Mesenchymal stem cell (in vitro differentiated cells and primary cell): ENCODE data around the gene TMEM214.
A peak's percentile ranks its signal among the peaks of the same experiment; 100 is the strongest.

Source experiments
- DNase-seq: peaks from one replicate; pipeline ENCODE4 v3.0.0-alpha.2; 2013
- H2AFZ ChIP-seq: one replicate; pipeline ENCODE4 v1.6.1; 2013; ENCODE audit warnings: low read depth, mild to moderate bottlenecking, control low read depth, inconsistent platforms, low read length, moderate library complexity
- H2AK5ac ChIP-seq: 2 replicates; pipeline ENCODE4 v1.6.1; 2013; ENCODE audit warnings: low read length, moderate library complexity, mild to moderate bottlenecking, inconsistent platforms; ENCODE audit not compliant: severe bottlenecking
- H2BK120ac ChIP-seq: one replicate; pipeline ENCODE4 v1.6.1; 2013; ENCODE audit warnings: low read depth, mild to moderate bottlenecking, inconsistent platforms, low read length, moderate library complexity
- H2BK12ac ChIP-seq, 2 experiments: one replicate each; pipeline ENCODE4 v1.6.1; 2013; ENCODE audit warnings: inconsistent platforms in 2 of 2, low read length in 2 of 2, mild to moderate bottlenecking in 2 of 2, moderate library complexity in 2 of 2, control low read depth in 1 of 2
- H2BK15ac ChIP-seq: one replicate; pipeline ENCODE4 v1.6.1; 2013; ENCODE audit warnings: mild to moderate bottlenecking, low read depth, inconsistent platforms; ENCODE audit not compliant: poor library complexity, severe bottlenecking
- H2BK5ac ChIP-seq: 2 replicates; pipeline ENCODE4 v1.6.1; 2013; ENCODE audit warnings: low read depth, mild to moderate bottlenecking, low read length, control low read depth, inconsistent platforms; ENCODE audit not compliant: poor library complexity, severe bottlenecking
- H3K14ac ChIP-seq, 2 experiments: one replicate each; pipeline ENCODE4 v1.6.1; 2013; ENCODE audit warnings: inconsistent platforms in 2 of 2, low read length in 2 of 2, control low read depth in 1 of 2, mild to moderate bottlenecking in 1 of 2, moderate library complexity in 1 of 2
- H3K18ac ChIP-seq, 2 experiments: one replicate each; pipeline ENCODE4 v1.6.1; 2013; ENCODE audit warnings: inconsistent platforms in 2 of 2, low read length in 2 of 2, control low read depth in 1 of 2, low read depth in 1 of 2, mild to moderate bottlenecking in 1 of 2
- H3K23ac ChIP-seq, 2 experiments: one replicate each; pipeline ENCODE4 v1.6.1; 2013; ENCODE audit warnings: inconsistent platforms in 2 of 2, low read length in 2 of 2, mild to moderate bottlenecking in 2 of 2, moderate library complexity in 2 of 2, control low read depth in 1 of 2
- H3K27ac ChIP-seq: 2 replicates; pipeline ENCODE4 v1.5.1; 2013; ENCODE audit warnings: mild to moderate bottlenecking, moderate library complexity, low read length, control low read depth, inconsistent platforms; ENCODE audit not compliant: poor library complexity, severe bottlenecking
- H3K27me3 ChIP-seq, 2 experiments: 2 replicates each; pipeline versions ENCODE4 v1.6.1 to v1.7.0; 2013; ENCODE audit warnings: low read length in 2 of 2, mild to moderate bottlenecking in 2 of 2, moderate library complexity in 2 of 2, control low read depth in 1 of 2, inconsistent platforms in 1 of 2; ENCODE audit not compliant: control insufficient read depth in 1 of 2, insufficient read depth in 1 of 2
- H3K36me3 ChIP-seq, 2 experiments: 2 replicates each; pipeline versions ENCODE4 v1.6.1 to v1.7.0; 2013; ENCODE audit warnings: low read length in 2 of 2, control low read depth in 1 of 2, inconsistent platforms in 1 of 2, low read depth in 1 of 2, mild to moderate bottlenecking in 1 of 2; ENCODE audit not compliant: insufficient read depth in 2 of 2, control insufficient read depth in 1 of 2
- H3K4ac ChIP-seq, 2 experiments: one replicate each; pipeline ENCODE4 v1.6.1; 2013; ENCODE audit warnings: inconsistent platforms in 2 of 2, low read length in 2 of 2, mild to moderate bottlenecking in 2 of 2, moderate library complexity in 2 of 2, control low read depth in 1 of 2, low read depth in 1 of 2
- H3K4me1 ChIP-seq: 2 replicates; pipeline ENCODE4 v1.6.1; 2013; ENCODE audit warnings: low read depth, low read length, control low read depth; ENCODE audit not compliant: control insufficient read depth, insufficient read depth
- H3K4me2 ChIP-seq: 2 replicates; pipeline ENCODE4 v1.6.1; 2013; ENCODE audit warnings: low read length, mild to moderate bottlenecking, inconsistent platforms; ENCODE audit not compliant: poor library complexity, severe bottlenecking
- H3K4me3 ChIP-seq, 2 experiments: 2 replicates each; pipeline versions ENCODE4 v1.5.1 to v1.7.0; 2013; ENCODE audit warnings: low read length in 2 of 2, mild to moderate bottlenecking in 2 of 2, control low read depth in 1 of 2, low read depth in 1 of 2; ENCODE audit not compliant: insufficient read depth in 1 of 2
- H3K79me1 ChIP-seq: replicated peaks from 2 replicates; pipeline ENCODE4 v1.6.1; 2013; ENCODE audit warnings: mild to moderate bottlenecking, control low read depth, low read length, inconsistent platforms; ENCODE audit not compliant: poor library complexity, severe bottlenecking
- H3K9ac ChIP-seq: 2 replicates; pipeline ENCODE4 v1.7.0; 2013; ENCODE audit warnings: mild to moderate bottlenecking, low read length, moderate library complexity
- H3K9me3 ChIP-seq: 2 replicates; pipeline ENCODE4 v1.7.0; 2013; ENCODE audit warnings: mild to moderate bottlenecking, low read length; ENCODE audit not compliant: control insufficient read depth
- H4K8ac ChIP-seq: one replicate; pipeline ENCODE4 v1.6.1; 2013; ENCODE audit warnings: inconsistent platforms, mild to moderate bottlenecking, low read length, moderate library complexity
- H4K91ac ChIP-seq: one replicate; pipeline ENCODE4 v1.6.1; 2013; ENCODE audit warnings: mild to moderate bottlenecking, low read length, inconsistent platforms
- WGBS: methylation state at CpG from one replicate; pipeline ENCODE4 v1.1.7; 2013; ENCODE audit warnings: mixed read lengths; 5-methylcytosine and 5-hydroxymethylcytosine counted together

TMEM214 gene

GRCh38 chr2:27033253-27033852 lies 588 bp downstream of the TMEM214 start:
- peak overlapping the region in 1 of 2 experiments; percentile 68 for H2BK12ac ChIP-seq
- WGBS, result 25% methylated on average over 7 of the region's 11 CpGs
- H3K36me3 ChIP-seq, result peaks cover 36 to 64% of the 10 kb centered on the region in 2 experiments
- H3K4me1 ChIP-seq, result peaks cover 16% of the 10 kb centered on the region
- no peaks in the 10 kb centered on the region for H3K27me3 ChIP-seq
- peak overlapping the region; percentile 73 for H2BK120ac ChIP-seq
- peak overlapping the region; percentile 45 for H2BK5ac ChIP-seq
- H3K79me1 ChIP-seq, result peaks cover 44% of the 10 kb centered on the region
- H3K14ac ChIP-seq, result peak overlapping the region in 1 of 2 experiments; percentile 99
- no peak for DNase-seq
- no peaks in the 10 kb centered on the region for H3K9me3 ChIP-seq
- peak overlapping the region; percentile 9 for H2AK5ac ChIP-seq
- H3K27ac ChIP-seq, result no peak overlapping the region
- peak overlapping the region; percentile 91 to 99 for H3K4ac ChIP-seq
- H3K23ac ChIP-seq, result peak overlapping the region in 1 of 2 experiments; percentile 53
- H3K18ac ChIP-seq, result peak overlapping the region; percentile 88 to 98
- H4K91ac ChIP-seq, result peak overlapping the region; percentile 93
- H3K4me3 ChIP-seq, result peak overlapping the region; percentile 89 to 97
- peak overlapping the region; percentile 98 for H3K9ac ChIP-seq
- peak overlapping the region; percentile 56 for H2BK15ac ChIP-seq
- H3K4me2 ChIP-seq, result peak overlapping the region; percentile 75
- no peak overlapping the region for H2AFZ ChIP-seq
- H4K8ac ChIP-seq, result peak overlapping the region; percentile 91

- DNase-seq, result no peak
- Histone ChIP-seq H3K14ac (no peak overlapping the region), H3K36me3 (peaks cover 72 to 83% of the 10 kb centered on the region in 2 experiments), H3K4me1 (peaks cover 18% of the 10 kb centered on the region), H3K18ac (no peak overlapping the region), H3K27me3 (no peaks in the 10 kb centered on the region), H4K91ac (no peak overlapping the region), H2AFZ (no peak overlapping the region), H3K4ac (no peak overlapping the region), H3K4me2 (no peak overlapping the region), H3K9ac (no peak overlapping the region), H2AK5ac (no peak overlapping the region), H2BK15ac (no peak overlapping the region), H4K8ac (no peak overlapping the region), H3K79me1 (peaks cover 47% of the 10 kb centered on the region), H2BK120ac (no peak overlapping the region), H3K27ac (no peak overlapping the region), H2BK5ac (no peak overlapping the region), H3K23ac (no peak overlapping the region), H3K4me3 (no peak overlapping the region), H3K9me3 (no peaks in the 10 kb centered on the region), H2BK12ac (no peak overlapping the region)
- WGBS, result 98% methylated on average over 6 of the region's 6 CpGs
Measured at GRCh38 chr2:27038012-27038411, 5.2 kb downstream of the TMEM214 start.

- Histone ChIP-seq H2AK5ac (no peak overlapping the region), H3K23ac (no peak overlapping the region), H3K18ac (no peak overlapping the region), H3K14ac (no peak overlapping the region), H3K27me3 (no peaks in the 10 kb centered on the region), H2BK5ac (no peak overlapping the region), H3K27ac (no peak overlapping the region), H3K4me2 (no peak overlapping the region), H2AFZ (no peak overlapping the region), H3K79me1 (peaks cover 47% of the 10 kb centered on the region), H3K9me3 (no peaks in the 10 kb centered on the region), H4K8ac (no peak overlapping the region), H3K4ac (no peak overlapping the region), H3K4me3 (no peak overlapping the region), H3K4me1 (peaks cover 20% of the 10 kb centered on the region), H3K9ac (no peak overlapping the region), H2BK12ac (no peak overlapping the region), H4K91ac (no peak overlapping the region), H2BK120ac (no peak overlapping the region), H2BK15ac (no peak overlapping the region), H3K36me3 (peaks cover 76 to 83% of the 10 kb centered on the region in 2 experiments)
- no peak for DNase-seq
- 94% methylated on average over 17 of the region's 17 CpGs for WGBS
Measured at GRCh38 chr2:27038631-27039339, 6.0 kb downstream of the TMEM214 start.

- DNase-seq, result no peak
- peaks cover 16% of the 10 kb centered on the region for H3K4me1 ChIP-seq
- H2BK120ac ChIP-seq, result no peak overlapping the region
- no peak overlapping the region for H3K4me2 ChIP-seq
- no peak overlapping the region for H3K14ac ChIP-seq
- no peak overlapping the region for H4K8ac ChIP-seq
- H2AK5ac ChIP-seq, result no peak overlapping the region
- H3K27me3 ChIP-seq, result no peaks in the 10 kb centered on the region
- no peak overlapping the region for H3K27ac ChIP-seq
- H2BK12ac ChIP-seq, result no peak overlapping the region
- H3K23ac ChIP-seq, result no peak overlapping the region
- H3K4ac ChIP-seq, result no peak overlapping the region
- no peak overlapping the region for H2BK5ac ChIP-seq
- no peak overlapping the region for H3K9ac ChIP-seq
- peaks cover 47% of the 10 kb centered on the region for H3K79me1 ChIP-seq
- 93% methylated on average over 6 of the region's 6 CpGs for WGBS
- H3K4me3 ChIP-seq, result no peak overlapping the region
- H2AFZ ChIP-seq, result no peak overlapping the region
- H3K18ac ChIP-seq, result no peak overlapping the region
- no peak overlapping the region for H4K91ac ChIP-seq
- H2BK15ac ChIP-seq, result no peak overlapping the region
- H3K9me3 ChIP-seq, result no peaks in the 10 kb centered on the region
- H3K36me3 ChIP-seq, result peaks cover 76 to 83% of the 10 kb centered on the region in 2 experiments
Measured at GRCh38 chr2:27039426-27039825, 6.7 kb downstream of the TMEM214 start.
